Measurements from ENCODE around the gene DUSP7.
"Not testable (repeated sequence)": the region's sequence is repeated elsewhere in the genome, so short reads cannot be mapped to it uniquely, and the experiment has no call there.

Gene DUSP7

DNA sequence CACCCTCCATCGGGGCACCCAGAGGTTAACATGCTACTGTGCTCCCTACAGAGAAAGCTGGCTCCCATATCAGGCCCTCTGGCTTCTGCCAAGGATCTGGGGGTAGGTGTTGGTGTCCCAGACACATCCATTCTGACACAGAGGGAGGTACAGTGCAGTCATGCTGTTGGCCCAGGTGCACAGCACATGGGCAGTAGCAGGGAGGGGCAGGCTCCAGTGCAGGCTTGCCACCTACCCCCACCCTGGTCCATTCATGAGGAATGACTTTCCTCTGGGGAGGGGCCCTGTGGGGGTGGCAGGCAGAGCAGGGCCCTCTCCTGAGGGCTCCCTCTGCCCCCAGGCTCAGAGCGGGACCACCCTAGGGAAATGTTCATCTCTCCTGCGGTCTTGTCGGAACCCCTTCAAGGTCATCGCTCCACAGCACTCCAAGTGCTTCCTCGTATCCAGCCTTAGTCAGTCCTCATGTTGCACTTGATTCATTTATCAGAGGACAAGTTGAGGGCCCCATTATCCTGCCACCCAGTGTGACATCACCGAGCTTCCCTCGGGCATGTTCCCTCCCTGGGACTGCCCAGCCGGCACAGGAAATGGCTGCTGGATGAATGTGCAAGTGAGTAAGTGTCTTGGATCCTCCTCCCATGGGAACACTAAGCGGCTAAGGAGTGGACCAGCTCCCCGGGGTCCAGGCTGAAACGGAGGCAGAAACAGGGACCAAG, 10.0 kb downstream of the DUSP7 start:
- no peak for DNase-seq

GRCh38 chr3:52044869-52045619, 11.3 kb downstream of the DUSP7 start:
- no peak for DNase-seq

DNA sequence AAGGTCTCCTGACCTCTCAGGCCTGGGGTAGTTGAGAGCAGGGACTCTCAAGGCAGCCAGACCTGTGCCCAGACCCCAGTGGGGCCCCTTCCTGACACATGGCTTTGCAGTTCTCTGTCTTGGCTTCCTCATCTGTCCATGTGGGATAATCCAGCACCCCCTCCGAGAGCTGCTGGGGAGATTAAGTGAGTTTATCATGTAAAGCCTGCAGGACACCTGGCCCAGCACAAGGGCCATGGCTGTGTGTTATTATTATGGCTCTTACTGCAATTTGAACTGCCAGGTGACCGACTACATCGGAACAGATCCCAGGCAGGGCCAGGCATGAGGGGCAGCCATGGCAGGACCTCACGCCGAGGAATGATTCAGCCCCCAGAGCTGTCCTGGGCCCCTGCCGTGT, 12.6 kb downstream of the DUSP7 start:
- DNase-seq: no peak

GRCh38 chr3:52043039-52043438, 13.3 kb downstream of the DUSP7 start:
- not testable (repeated sequence) for DNase-seq

- no peak for DNase-seq
These were observed 15.1 kb downstream of the DUSP7 start for GRCh38 chr3:52041118-52041731.

GRCh38 chr3:52040600-52040999, 15.8 kb downstream of the DUSP7 start:
- no peak for DNase-seq

GRCh38 chr3:52039846-52040245, 16.5 kb downstream of the DUSP7 start:
- peak; percentile 80 for DNase-seq

DNA sequence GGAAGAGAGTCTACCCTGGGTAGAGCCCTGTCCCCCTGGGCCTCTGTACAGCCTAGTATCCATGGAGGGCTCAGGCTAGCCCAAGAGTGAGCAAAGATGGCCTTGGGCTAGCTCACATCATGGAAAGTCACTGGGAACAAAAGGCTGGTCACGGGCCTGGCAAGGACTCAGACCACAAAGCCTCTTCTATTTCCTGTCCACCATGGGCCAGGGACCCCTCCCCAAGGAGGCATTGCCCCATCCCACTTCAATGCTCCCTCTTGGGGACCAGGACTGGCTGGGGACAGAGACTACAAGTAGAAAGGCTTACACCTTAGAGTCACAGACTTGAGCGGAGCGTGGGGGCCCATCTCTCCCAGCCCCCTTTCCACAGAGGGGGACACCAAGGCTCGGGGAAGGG, 16.9 kb downstream of the DUSP7 start:
- DNase-seq: no peak

DNA sequence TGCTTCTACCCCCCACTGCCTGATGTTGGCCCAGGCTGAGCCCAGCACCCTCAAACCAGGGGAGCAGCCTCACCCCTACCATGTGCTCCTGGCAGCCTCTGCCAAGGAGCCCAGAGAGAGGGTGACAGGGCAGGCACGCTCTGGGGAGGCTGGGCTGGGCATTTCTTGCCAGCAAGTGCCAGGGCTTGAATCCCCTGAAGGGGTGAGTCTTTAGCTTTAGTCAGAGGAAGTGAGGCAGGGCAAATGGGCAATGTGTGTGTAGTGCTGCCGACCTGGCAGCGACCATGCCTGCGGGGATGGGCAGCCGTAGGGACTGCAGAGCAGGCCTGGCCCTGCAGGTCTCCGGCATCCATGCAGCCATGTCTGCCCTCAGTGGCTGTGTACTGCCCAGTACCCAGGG, 18.1 kb downstream of the DUSP7 start:
- DNase-seq: no peak

GRCh38 chr3:52037291-52037690, 19.1 kb downstream of the DUSP7 start:
- no peak for DNase-seq

DNA sequence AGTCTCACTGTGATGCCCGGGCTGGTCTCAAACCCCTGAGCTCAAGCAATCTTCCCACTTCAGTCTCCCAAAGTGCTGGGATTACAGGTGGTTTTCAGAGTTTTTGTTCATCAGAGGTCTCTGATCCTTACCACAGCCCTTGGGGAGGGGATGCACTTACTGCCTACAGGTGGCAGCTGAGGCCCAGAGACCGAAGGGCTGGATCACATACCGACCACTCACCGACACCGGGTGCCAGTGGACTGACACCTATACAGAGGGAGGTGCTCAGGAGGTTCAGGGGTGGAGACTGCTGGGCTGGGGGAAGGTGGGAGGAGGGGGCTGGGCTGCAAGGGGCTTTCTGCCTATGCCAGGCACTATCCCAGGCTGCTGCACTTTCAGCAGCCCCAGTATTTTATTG, 19.5 kb downstream of the DUSP7 start:
- DNase-seq: no peak

- DNase-seq: no peak
These were observed 20.1 kb downstream of the DUSP7 start for GRCh38 chr3:52036222-52036694.

GRCh38 chr3:52034651-52035050, 21.7 kb downstream of the DUSP7 start:
- no peak for DNase-seq

DNA sequence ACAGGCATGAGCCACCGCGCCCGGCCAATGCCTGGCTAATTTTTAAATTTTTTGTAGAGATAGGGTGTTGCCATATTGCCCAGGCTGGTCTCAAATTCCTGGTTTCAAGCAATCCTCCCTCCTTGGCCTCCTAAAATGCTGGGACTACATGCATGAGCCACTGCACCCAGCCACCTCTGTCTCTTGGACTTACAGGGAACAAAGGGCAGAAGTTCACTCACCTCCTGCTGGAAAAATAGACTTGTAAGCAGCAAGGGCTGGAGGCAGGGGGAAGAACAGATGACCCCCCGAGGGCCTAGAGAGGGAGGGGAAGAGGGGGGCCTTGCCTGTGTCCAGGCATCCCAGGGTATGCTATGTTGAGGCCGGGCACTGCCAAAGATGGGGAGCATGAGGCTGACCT, 22.2 kb downstream of the DUSP7 start:
- no peak for DNase-seq

GRCh38 chr3:52033748-52034147, 22.6 kb downstream of the DUSP7 start:
- not testable (repeated sequence) for DNase-seq

GRCh38 chr3:52032702-52033408, 23.5 kb downstream of the DUSP7 start:
- no peak for DNase-seq

DNA sequence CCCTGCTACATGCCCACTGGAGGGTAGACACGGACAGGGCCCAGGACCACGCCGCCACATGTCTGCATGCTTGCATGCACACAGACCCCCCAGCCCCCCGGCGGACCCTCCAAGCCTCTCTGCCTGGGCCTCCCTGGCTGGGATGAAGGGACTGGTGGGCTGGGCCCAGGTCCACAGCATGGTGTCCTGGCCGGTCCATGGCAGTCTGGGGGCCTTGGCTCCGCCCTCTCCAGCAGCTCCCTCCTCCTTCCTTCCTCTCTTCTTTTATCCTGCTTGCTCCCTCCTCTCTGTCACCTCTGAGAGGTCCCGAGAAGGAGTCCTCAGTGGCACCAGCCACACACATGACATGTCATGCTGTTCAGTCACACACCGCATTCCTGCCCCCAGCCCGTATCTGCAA, 24.5 kb downstream of the DUSP7 start:
- no peak for DNase-seq

DNA sequence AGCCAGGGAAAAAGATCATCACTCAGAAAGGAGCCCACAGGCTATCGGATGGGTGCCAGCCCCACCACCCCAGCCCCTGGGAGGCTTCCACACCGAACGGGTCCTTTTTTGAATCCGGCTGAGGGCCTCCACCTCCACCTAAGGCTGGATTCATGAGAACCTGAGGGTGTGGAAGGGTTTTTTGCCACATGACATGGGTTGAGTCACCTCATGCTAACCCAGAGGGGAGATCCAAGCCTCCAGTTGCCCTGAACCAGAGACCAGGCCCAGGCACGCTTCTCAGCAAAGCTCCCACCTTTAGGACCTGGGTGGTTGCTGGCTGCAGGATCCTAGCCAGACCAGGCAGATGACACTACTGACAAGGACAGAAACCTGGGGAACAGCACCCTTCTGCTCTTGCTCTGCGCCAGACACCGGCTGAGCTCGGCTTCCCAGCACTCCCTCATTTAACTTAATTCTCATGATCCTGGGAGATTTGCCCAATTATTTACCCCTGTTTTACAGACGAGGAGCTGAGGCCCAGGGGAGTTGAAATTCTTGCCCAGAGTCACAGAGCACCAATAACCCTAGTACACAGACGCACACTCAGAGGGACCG, 25.6 kb downstream of the DUSP7 start:
- DNase-seq: no peak

GRCh38 chr3:52029535-52029934, 26.8 kb downstream of the DUSP7 start:
- DNase-seq: no peak

- DNase-seq: no peak
These were observed 27.3 kb downstream of the DUSP7 start for GRCh38 chr3:52029053-52029452.

- DNase-seq: no peak
These were observed 27.8 kb downstream of the DUSP7 start for GRCh38 chr3:52028572-52028971.

DNA sequence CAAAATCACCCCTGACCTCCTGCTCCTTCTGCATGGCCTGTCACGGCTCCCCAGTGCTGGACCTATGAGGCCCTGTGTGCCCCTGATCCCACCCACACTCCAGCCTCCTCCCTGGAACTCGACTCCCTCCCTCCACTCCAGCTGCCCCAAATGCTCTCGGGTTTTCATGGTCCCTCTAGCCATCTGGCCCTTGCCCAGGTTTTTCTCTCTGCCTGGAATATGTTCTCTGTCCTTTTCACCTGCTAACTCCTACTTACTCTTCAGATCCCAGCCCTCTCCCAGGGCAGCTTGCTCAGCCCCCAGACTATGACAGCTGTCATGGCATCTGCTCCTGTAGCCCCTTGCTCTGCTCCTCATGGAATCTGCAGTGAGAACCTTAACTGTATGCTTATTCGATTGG, 30.3 kb downstream of the DUSP7 start:
- DNase-seq: peak; percentile 71

- no peak for DNase-seq
These were observed 30.9 kb downstream of the DUSP7 start for GRCh38 chr3:52025453-52025852.

Data from femur (tissue), 1 donor.